ENCODE results near the gene GPR78. TPM values are rescaled to one million over a fixed set of nuclear protein-coding genes. Genes with fewer than 3 reads are reported as not detected.

Gene GPR78
- total RNA-seq, 1 donor from 2014 or later, result 0.54 TPM

DNA sequence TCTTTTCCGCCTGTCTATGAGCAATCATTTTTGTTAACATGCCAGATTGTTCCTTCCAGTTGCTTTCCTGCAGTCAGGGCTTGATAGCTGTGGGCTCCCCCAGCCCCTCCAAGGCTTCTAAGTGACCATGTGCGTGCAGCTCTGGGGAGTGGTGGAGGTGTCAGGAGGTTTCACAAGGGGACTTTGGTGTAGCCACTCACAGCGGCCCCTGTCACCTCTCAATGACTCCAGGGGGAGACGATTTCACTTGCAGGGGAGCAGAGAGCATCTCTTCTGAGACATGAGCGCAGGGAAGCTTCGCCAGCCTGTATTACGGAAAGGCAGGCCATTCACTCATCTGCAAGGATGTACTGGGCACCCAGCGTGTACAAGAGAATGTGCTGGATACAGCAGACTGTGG, 3.1 kb upstream of the GPR78 start:
- Mint-ChIP-seq H3K9me3 (ENCODE audit: unreplicated experiment) (no peaks in the 10 kb centered on the region), H3K27ac (ENCODE audit: unreplicated experiment) (no peak overlapping the region), H3K4me1 (ENCODE audit: unreplicated experiment) (peaks cover 5% of the 10 kb centered on the region), H3K36me3 (ENCODE audit: unreplicated experiment) (no peaks in the 10 kb centered on the region), H3K4me3 (ENCODE audit: unreplicated experiment) (no peak overlapping the region), H3K27me3 (ENCODE audit: unreplicated experiment) (peaks cover 28% of the 10 kb centered on the region)
- TF ChIP-seq, protein P1, sequence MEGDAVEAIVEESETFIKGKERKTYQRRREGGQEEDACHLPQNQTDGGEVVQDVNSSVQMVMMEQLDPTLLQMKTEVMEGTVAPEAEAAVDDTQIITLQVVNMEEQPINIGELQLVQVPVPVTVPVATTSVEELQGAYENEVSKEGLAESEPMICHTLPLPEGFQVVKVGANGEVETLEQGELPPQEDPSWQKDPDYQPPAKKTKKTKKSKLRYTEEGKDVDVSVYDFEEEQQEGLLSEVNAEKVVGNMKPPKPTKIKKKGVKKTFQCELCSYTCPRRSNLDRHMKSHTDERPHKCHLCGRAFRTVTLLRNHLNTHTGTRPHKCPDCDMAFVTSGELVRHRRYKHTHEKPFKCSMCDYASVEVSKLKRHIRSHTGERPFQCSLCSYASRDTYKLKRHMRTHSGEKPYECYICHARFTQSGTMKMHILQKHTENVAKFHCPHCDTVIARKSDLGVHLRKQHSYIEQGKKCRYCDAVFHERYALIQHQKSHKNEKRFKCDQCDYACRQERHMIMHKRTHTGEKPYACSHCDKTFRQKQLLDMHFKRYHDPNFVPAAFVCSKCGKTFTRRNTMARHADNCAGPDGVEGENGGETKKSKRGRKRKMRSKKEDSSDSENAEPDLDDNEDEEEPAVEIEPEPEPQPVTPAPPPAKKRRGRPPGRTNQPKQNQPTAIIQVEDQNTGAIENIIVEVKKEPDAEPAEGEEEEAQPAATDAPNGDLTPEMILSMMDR (IDR thresholded peaks at IDR 0.05), result no peak
- no peak for DNase-seq (ENCODE audit: extremely low spot score, unreplicated experiment)

DNA sequence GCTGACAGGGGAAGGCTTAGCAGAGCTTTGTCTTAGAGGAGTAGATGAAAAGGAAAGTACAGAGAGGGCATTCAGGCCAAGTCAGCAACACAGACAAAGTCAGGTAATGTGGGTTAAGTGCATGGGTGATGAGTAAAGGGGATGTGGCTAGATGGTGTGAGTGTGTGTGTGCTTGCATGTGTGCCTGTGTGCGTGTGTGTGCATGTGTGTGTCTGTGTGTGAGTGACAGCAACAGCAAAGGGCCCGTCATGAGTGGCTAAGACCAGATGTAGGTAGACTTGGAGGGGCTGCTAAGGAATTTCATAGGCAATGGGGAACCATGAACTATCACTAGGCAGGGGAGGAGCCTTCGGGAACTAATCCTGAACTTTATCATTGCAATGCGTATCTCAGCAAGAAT, 2.2 kb upstream of the GPR78 start:
- H3K27me3 Mint-ChIP-seq (ENCODE audit: unreplicated experiment), result peaks cover 34% of the 10 kb centered on the region
- H3K4me3 Mint-ChIP-seq (ENCODE audit: unreplicated experiment), result no peak overlapping the region
- no peak overlapping the region for H3K27ac Mint-ChIP-seq (ENCODE audit: unreplicated experiment)
- no peaks in the 10 kb centered on the region for H3K9me3 Mint-ChIP-seq (ENCODE audit: unreplicated experiment)
- H3K36me3 Mint-ChIP-seq (ENCODE audit: unreplicated experiment), result no peaks in the 10 kb centered on the region
- DNase-seq (ENCODE audit: extremely low spot score, unreplicated experiment), result no peak
- peaks cover 5% of the 10 kb centered on the region for H3K4me1 Mint-ChIP-seq (ENCODE audit: unreplicated experiment)
- TF ChIP-seq, protein P1 (IDR thresholded peaks at IDR 0.05), result no peak

DNA sequence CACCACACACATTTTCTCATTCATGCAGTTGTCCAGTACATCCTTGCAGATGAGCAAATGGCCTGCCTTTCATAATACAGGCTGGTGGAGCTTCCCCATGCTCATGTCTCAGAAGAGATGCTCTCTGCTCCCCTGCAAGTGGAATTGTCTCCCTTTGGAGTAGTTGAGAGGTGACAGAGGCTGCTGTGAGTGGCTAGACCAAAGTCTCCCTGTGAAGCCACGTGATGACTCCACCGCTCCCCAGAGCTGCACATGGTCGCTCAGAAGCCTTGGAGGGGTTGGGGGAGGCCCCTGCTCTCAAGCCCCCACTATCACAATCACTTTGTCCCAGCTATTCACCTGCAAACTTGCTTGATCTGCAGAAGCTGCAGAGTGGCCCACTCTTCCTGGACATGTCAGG, 1.5 kb upstream of the GPR78 start:
- no peaks in the 10 kb centered on the region for H3K36me3 Mint-ChIP-seq (ENCODE audit: unreplicated experiment)
- no peaks in the 10 kb centered on the region for H3K9me3 Mint-ChIP-seq (ENCODE audit: unreplicated experiment)
- no peak overlapping the region for H3K4me3 Mint-ChIP-seq (ENCODE audit: unreplicated experiment)
- H3K27ac Mint-ChIP-seq (ENCODE audit: unreplicated experiment), result no peak overlapping the region
- H3K4me1 Mint-ChIP-seq (ENCODE audit: unreplicated experiment), result peaks cover 5% of the 10 kb centered on the region
- no peak for DNase-seq (ENCODE audit: extremely low spot score, unreplicated experiment)
- H3K27me3 Mint-ChIP-seq (ENCODE audit: unreplicated experiment), result peaks cover 34% of the 10 kb centered on the region
- TF ChIP-seq, protein P1 (IDR thresholded peaks at IDR 0.05), result no peak

DNA sequence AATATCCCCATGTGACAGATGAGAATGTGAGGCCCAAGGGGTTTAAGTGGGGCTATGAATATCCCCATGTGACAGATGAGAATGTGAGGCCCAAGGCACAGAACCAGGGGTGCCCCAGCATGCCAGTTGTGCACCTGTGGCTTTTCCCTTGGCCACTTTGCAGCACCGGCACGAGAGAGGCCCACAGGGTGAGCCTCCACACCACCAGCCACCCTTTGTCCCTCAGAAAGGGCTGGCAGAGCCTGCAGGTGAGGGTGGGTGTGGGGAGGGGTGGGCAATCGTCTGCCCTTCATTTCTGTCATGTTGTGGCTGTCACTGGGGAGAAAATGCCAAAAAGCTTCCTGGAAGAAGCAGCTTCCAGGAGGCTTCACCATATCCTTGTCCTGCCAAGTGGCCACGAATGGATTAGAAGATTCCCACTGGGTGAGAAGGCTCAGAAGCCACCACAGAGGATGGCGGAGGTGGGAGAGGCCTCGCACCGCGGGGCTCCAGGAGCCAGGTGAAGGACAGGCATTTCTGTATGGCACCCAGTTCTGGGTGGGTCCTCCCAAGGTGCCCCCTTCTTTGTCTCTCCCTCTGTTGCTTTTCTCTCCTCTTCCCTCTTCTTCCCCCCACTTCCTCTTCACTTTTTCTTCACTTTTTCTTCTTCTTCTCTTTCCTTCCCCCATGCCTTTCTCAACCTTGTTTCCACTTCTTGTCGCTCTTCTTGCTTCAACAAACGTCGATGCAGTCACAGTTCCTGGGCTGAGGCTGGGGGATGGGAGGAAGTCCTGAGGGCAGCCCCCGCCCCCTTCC, 469 bp upstream of the GPR78 start:
- Mint-ChIP-seq H3K4me1 (ENCODE audit: unreplicated experiment) (peaks cover 5% of the 10 kb centered on the region), H3K27me3 (ENCODE audit: unreplicated experiment) (peaks cover 43% of the 10 kb centered on the region), H3K36me3 (ENCODE audit: unreplicated experiment) (no peaks in the 10 kb centered on the region), H3K9me3 (ENCODE audit: unreplicated experiment) (no peaks in the 10 kb centered on the region), H3K4me3 (ENCODE audit: unreplicated experiment) (no peak overlapping the region), H3K27ac (ENCODE audit: unreplicated experiment) (no peak overlapping the region)
- TF ChIP-seq, protein P1 (IDR thresholded peaks at IDR 0.05), result no peak
- no peak for DNase-seq (ENCODE audit: extremely low spot score, unreplicated experiment)

DNA sequence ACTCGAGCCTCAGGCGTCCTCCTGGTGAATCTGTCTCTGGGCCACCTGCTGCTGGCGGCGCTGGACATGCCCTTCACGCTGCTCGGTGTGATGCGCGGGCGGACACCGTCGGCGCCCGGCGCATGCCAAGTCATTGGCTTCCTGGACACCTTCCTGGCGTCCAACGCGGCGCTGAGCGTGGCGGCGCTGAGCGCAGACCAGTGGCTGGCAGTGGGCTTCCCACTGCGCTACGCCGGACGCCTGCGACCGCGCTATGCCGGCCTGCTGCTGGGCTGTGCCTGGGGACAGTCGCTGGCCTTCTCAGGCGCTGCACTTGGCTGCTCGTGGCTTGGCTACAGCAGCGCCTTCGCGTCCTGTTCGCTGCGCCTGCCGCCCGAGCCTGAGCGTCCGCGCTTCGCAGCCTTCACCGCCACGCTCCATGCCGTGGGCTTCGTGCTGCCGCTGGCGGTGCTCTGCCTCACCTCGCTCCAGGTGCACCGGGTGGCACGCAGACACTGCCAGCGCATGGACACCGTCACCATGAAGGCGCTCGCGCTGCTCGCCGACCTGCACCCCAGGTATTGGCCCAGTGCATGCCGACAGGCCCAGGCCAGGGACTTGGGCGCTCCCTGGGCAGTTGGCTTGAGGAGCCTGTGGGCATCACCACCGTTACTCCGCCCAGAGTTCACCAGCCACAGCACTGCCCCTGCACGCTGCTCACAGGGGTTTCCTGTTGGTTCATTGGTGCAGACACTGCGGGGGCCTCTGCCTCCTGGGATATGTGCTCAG, 1.1 kb downstream of the GPR78 start:
- no peak for DNase-seq (ENCODE audit: extremely low spot score, unreplicated experiment)
- no peaks in the 10 kb centered on the region for H3K9me3 Mint-ChIP-seq (ENCODE audit: unreplicated experiment)
- peaks cover 54% of the 10 kb centered on the region for H3K27me3 Mint-ChIP-seq (ENCODE audit: unreplicated experiment)
- no peaks in the 10 kb centered on the region for H3K36me3 Mint-ChIP-seq (ENCODE audit: unreplicated experiment)
- H3K4me1 Mint-ChIP-seq (ENCODE audit: unreplicated experiment), result peaks cover 4% of the 10 kb centered on the region
- TF ChIP-seq, protein P1 (IDR thresholded peaks at IDR 0.05), result no peak
- H3K4me3 Mint-ChIP-seq (ENCODE audit: unreplicated experiment), result no peak overlapping the region
- no peak overlapping the region for H3K27ac Mint-ChIP-seq (ENCODE audit: unreplicated experiment)

All from osteocyte (in vitro differentiated cells).